ENCODE results near the gene APOL3.

DNA sequence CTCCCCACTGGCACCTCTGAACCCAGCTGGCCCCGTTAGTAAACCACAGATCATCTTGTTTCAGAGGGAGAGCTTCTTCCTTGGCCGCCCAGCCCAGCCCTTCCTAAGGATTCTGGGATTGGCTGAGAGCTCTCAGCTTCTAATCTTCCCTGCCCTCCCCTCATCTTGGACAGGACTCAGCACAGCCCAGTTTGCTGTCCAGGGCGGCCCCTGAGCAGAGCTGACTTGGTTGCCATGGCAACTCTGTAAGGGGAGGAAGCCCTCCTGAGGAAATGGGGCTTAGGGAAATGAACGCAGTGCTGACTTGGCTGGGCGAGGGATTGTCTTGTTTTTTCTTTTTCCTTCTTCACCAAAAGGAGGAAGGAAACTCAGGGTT lies 36.5 kb upstream of the APOL3 start:
- TF ChIP-seq, protein P1, sequence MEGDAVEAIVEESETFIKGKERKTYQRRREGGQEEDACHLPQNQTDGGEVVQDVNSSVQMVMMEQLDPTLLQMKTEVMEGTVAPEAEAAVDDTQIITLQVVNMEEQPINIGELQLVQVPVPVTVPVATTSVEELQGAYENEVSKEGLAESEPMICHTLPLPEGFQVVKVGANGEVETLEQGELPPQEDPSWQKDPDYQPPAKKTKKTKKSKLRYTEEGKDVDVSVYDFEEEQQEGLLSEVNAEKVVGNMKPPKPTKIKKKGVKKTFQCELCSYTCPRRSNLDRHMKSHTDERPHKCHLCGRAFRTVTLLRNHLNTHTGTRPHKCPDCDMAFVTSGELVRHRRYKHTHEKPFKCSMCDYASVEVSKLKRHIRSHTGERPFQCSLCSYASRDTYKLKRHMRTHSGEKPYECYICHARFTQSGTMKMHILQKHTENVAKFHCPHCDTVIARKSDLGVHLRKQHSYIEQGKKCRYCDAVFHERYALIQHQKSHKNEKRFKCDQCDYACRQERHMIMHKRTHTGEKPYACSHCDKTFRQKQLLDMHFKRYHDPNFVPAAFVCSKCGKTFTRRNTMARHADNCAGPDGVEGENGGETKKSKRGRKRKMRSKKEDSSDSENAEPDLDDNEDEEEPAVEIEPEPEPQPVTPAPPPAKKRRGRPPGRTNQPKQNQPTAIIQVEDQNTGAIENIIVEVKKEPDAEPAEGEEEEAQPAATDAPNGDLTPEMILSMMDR (conservative IDR thresholded peaks at IDR 0.05; ENCODE audit: low read depth, low read length), result no peak
- TF ChIP-seq EZH2 (IDR thresholded peaks at IDR 0.05; ENCODE audit: borderline replicate concordance, low read depth, low read length, poor library complexity, severe bottlenecking), result no peak
